GM23248 (cell line): ENCODE measurements around the gene GAREM1. TPM values are rescaled to one million over a fixed set of nuclear protein-coding genes. Genes with fewer than 3 reads are reported as not detected.

Experiments used
- DNase-seq: peaks from one replicate; pipeline ENCODE4 v3.0.0-alpha.2; 2015
- H2AFZ ChIP-seq: fragments of 200-600 bp; sonication (generic); 2 replicates; pipeline ENCODE4 v1.6.1; 2016; ENCODE audit warnings: antibody characterized with exemption
- H3F3A ChIP-seq: fragments of 200-600 bp; sonication (generic); 2 replicates; pipeline ENCODE4 v1.6.1; 2016; ENCODE audit warnings: mild to moderate bottlenecking, antibody characterized with exemption, mixed run types; ENCODE audit not compliant: insufficient read depth
- H3K27ac ChIP-seq: fragments of 200-600 bp; sonication (generic); 2 replicates; pipeline ENCODE4 v1.5.1; 2016; ENCODE audit warnings: mild to moderate bottlenecking
- H3K27me3 ChIP-seq: fragments of 200-600 bp; sonication (generic); replicated peaks from 2 replicates; pipeline ENCODE4 v1.6.1; 2016; ENCODE audit warnings: mild to moderate bottlenecking; ENCODE audit not compliant: insufficient read depth
- H3K36me3 ChIP-seq: fragments of 200-600 bp; sonication (generic); 2 replicates; pipeline ENCODE4 v1.6.1; 2016; ENCODE audit warnings: low read depth, mild to moderate bottlenecking
- H3K4me1 ChIP-seq: fragments of 200-600 bp; sonication (generic); 2 replicates; pipeline ENCODE4 v1.6.1; 2016; ENCODE audit warnings: mild to moderate bottlenecking; ENCODE audit not compliant: insufficient read depth
- H3K4me2 ChIP-seq: fragments of 200-600 bp; sonication (generic); one replicate; pipeline ENCODE4 v1.6.1; 2016; ENCODE audit warnings: mild to moderate bottlenecking; ENCODE audit not compliant: unreplicated experiment
- H3K4me3 ChIP-seq: fragments of 200-600 bp; sonication (generic); 2 replicates; pipeline ENCODE4 v1.5.1; 2016; ENCODE audit warnings: mild to moderate bottlenecking
- H3K79me2 ChIP-seq: fragments of 200-600 bp; sonication (generic); 2 replicates; pipeline ENCODE4 v1.6.1; 2016; ENCODE audit warnings: mild to moderate bottlenecking; ENCODE audit not compliant: insufficient read depth
- H3K9ac ChIP-seq: fragments of 200-600 bp; sonication (generic); 2 replicates; pipeline ENCODE4 v1.6.1; 2016; ENCODE audit warnings: mild to moderate bottlenecking
- H3K9me2 ChIP-seq: fragments of 200-600 bp; sonication (generic); 2 replicates; pipeline ENCODE4 v1.6.1; 2016; ENCODE audit warnings: mixed run types, mild to moderate bottlenecking, moderate library complexity; ENCODE audit not compliant: insufficient read depth
- H3K9me3 ChIP-seq: fragments of 200-600 bp; sonication (generic); one replicate; pipeline ENCODE4 v1.6.1; 2017; ENCODE audit warnings: low read depth
- H4K20me1 ChIP-seq: fragments of 200-600 bp; sonication (generic); 2 replicates; pipeline ENCODE4 v1.6.0; 2016; ENCODE audit not compliant: insufficient read depth
- EZH2 ChIP-seq: fragments of 200-600 bp; sonication (generic); IDR thresholded peaks from 2 replicates; pipeline ENCODE4 v1.6.1; 2018; ENCODE audit warnings: antibody characterized with exemption, mild to moderate bottlenecking; ENCODE audit not compliant: insufficient read depth, poor library complexity, severe bottlenecking
- EZH2phosphoT487 ChIP-seq: fragments of 200-600 bp; sonication (generic); IDR thresholded peaks from 2 replicates; pipeline ENCODE4 v1.6.1; 2018; ENCODE audit warnings: antibody characterized with exemption, moderate library complexity, mild to moderate bottlenecking, low read depth; ENCODE audit not compliant: insufficient read depth
- WGBS, 2 experiments: methylation state at CpG; one replicate each; pipeline ENCODE4 v1.1.6; 2015 to 2017; ENCODE audit warnings: low lambda C conversion rate in 2 of 2, low coverage in 1 of 2; ENCODE audit errors: missing lambda C conversion rate in 2 of 2; 5-methylcytosine and 5-hydroxymethylcytosine counted together
- in situ Hi-C: fragments of 300-500 bp; cut with MboI; formaldehyde crosslinking; loops from 2 replicates; pipeline ENCODE4 v1.15.0; 2020
- polyA plus RNA-seq: library from polyadenylated mRNA; unstranded; fragments of >200 nt; fragmentation: Nextera tagmentation; extraction: Ambion mirVana; gene quantifications from 2 replicates; pipeline ENCODE4 v1.2.1, GENCODE V29; 2016
- total RNA-seq: library from RNA; depleted of rRNA; stranded (reverse); fragments of >200 nt; shearing (Covaris generic); gene quantifications from 2 replicates; pipeline ENCODE4 v1.2.3, GENCODE V29; 2014

GAREM1 gene
- total and polyA plus RNA-seq, 2 experiments from 2014 or later, result 0.30 to 1.2 TPM

- no peaks in the 10 kb centered on the region for H3K36me3 ChIP-seq
- H3K4me3 ChIP-seq, result no peak overlapping the region
- no peak overlapping the region for H2AFZ ChIP-seq
- TF ChIP-seq EZH2, result no peak
- TF ChIP-seq EZH2phosphoT487, result no peak
- peaks cover 22% of the 10 kb centered on the region for H3K4me1 ChIP-seq
- H3K9me3 ChIP-seq, result no peaks in the 10 kb centered on the region
- H4K20me1 ChIP-seq, result no peaks in the 10 kb centered on the region
- H3K9ac ChIP-seq, result no peak overlapping the region
- no peak overlapping the region for H3K4me2 ChIP-seq
- no peak overlapping the region for H3K27ac ChIP-seq
- H3K79me2 ChIP-seq, result no peaks in the 10 kb centered on the region
- H3K27me3 ChIP-seq, result no peaks in the 10 kb centered on the region
- no peaks in the 10 kb centered on the region for H3K9me2 ChIP-seq
- in situ Hi-C loops, result no loop called here
- H3F3A ChIP-seq, result peaks cover 29% of the 10 kb centered on the region
- DNase-seq, result no peak
- 84 to 88% methylated on average over 5 of the region's 5 CpGs for whole genome bisulfite sequencing, 2 experiments
Observed at GRCh38 chr18:32302806-32303205, 167.9 kb downstream of the GAREM1 start.

GRCh38 chr18:32301976-32302743 lies 168.5 kb downstream of the GAREM1 start:
- WGBS, 2 experiments, result 10% methylated on average over 2 of the region's 2 CpGs
- H3K27ac ChIP-seq, result peak overlapping the region; percentile 58
- H3K4me2 ChIP-seq, result peak overlapping the region; percentile 69

DNA sequence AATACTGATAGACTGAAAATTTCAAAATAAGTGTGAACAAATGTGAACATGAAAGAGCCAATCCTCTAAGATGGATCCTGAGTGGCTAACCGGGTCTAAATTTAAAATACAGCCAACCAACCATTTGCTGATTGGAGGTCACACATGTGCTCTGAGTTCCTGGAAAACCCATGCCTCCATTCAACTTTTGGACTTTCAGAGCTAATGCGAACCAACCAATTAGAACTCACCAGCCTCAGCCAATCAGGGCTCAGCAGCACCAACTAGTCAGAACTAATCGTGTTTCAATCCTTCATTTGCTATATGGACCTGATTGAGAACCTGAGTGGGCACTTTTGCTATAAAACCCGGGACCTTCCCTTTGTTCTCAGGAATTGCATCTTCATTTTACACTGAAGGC lies 169.3 kb downstream of the GAREM1 start:
- no peak for TF ChIP-seq EZH2
- no peak for TF ChIP-seq EZH2phosphoT487
- Histone ChIP-seq H3K27me3 (no peaks in the 10 kb centered on the region), H2AFZ (peak overlapping the region; percentile 14; the same call in 1 of the 2 replicates), H3K79me2 (no peaks in the 10 kb centered on the region), H3K9me3 (no peaks in the 10 kb centered on the region), H3K27ac (peak overlapping the region; percentile 58), H3F3A (peaks cover 29% of the 10 kb centered on the region), H3K4me3 (no peak overlapping the region), H3K9me2 (no peaks in the 10 kb centered on the region), H3K9ac (no peak overlapping the region), H3K4me1 (peaks cover 22% of the 10 kb centered on the region), H3K36me3 (no peaks in the 10 kb centered on the region), H3K4me2 (peak overlapping the region; percentile 69), H4K20me1 (no peaks in the 10 kb centered on the region)
- in situ Hi-C loops, result no loop called here
- 50 to 52% methylated on average over 4 of the region's 4 CpGs for WGBS, 2 experiments
- no peak for DNase-seq

More at GRCh38 chr18:32301976-32302743, 168.5 kb downstream of the GAREM1 start:
- in situ Hi-C loops, result no loop called here
- peak; percentile 91 for DNase-seq
- H2AFZ ChIP-seq, result no peak overlapping the region
- TF ChIP-seq EZH2, result no peak
- TF ChIP-seq EZH2phosphoT487, result no peak
- no peak overlapping the region for H3K9ac ChIP-seq
- H3F3A ChIP-seq, result peaks cover 29% of the 10 kb centered on the region
- H3K36me3 ChIP-seq, result no peaks in the 10 kb centered on the region
- H4K20me1 ChIP-seq, result no peaks in the 10 kb centered on the region
- H3K9me3 ChIP-seq, result no peaks in the 10 kb centered on the region
- no peaks in the 10 kb centered on the region for H3K27me3 ChIP-seq
- H3K4me3 ChIP-seq, result peak overlapping the region; percentile 42
- H3K4me1 ChIP-seq, result peaks cover 22% of the 10 kb centered on the region
- no peaks in the 10 kb centered on the region for H3K79me2 ChIP-seq
- H3K9me2 ChIP-seq, result no peaks in the 10 kb centered on the region

GRCh38 chr18:32300914-32301313 lies 169.8 kb downstream of the GAREM1 start:
- Histone ChIP-seq H3K36me3 (no peaks in the 10 kb centered on the region), H3K27me3 (no peaks in the 10 kb centered on the region), H4K20me1 (no peaks in the 10 kb centered on the region), H2AFZ (peak overlapping the region; percentile 14; the same call in 1 of the 2 replicates), H3K4me3 (no peak overlapping the region), H3K79me2 (no peaks in the 10 kb centered on the region), H3K4me1 (peaks cover 22% of the 10 kb centered on the region), H3K9me2 (no peaks in the 10 kb centered on the region), H3K9me3 (no peaks in the 10 kb centered on the region), H3K9ac (no peak overlapping the region), H3K27ac (peak overlapping the region; percentile 58), H3F3A (peaks cover 29% of the 10 kb centered on the region), H3K4me2 (peak overlapping the region; percentile 69)
- in situ Hi-C loops, result no loop called here
- WGBS, 2 experiments, result 4 to 6% methylated on average over 5 of the region's 5 CpGs
- TF ChIP-seq EZH2, result no peak
- TF ChIP-seq EZH2phosphoT487, result no peak
- peak; percentile 81 for DNase-seq
